ENCODE results near the gene ATP7B.

- no peak for TF ChIP-seq CTCF (IDR thresholded peaks at IDR 0.05)
- no peak for TF ChIP-seq POLR2A (IDR thresholded peaks at IDR 0.05)
These were observed 32.4 kb upstream of the ATP7B start for GRCh38 chr13:52043675-52044074.

Measured in gastroesophageal sphincter (tissue), 3 donors.